SK-MEL-5 (cell line): ENCODE results near the gene VPS37C. TPM values are rescaled to one million over a fixed set of nuclear protein-coding genes. Genes with fewer than 3 reads are reported as not detected.

Experiments
- DNase-seq: peaks from one replicate; pipeline ENCODE4 v3.0.0-alpha.2; 2016; ENCODE audit warnings: low read depth, low spot score
- in situ Hi-C: cut with HindIII; loops from 2 replicates; pipeline ENCODE4 v1.10.0; 2016; ENCODE audit warnings: low sequenced_read_pairs, high pct_unique_total_duplicates, low pct_unique_long_range_greater_than_20kb
- total RNA-seq: library from RNA; depleted of rRNA; stranded (reverse); fragments of >200 nt; shearing (Covaris generic); gene quantifications from 2 replicates; pipeline ENCODE4 v1.2.3, GENCODE V29; 2014

Gene VPS37C
- total RNA-seq, 1 experiment from 2014 or later, result 17.4 TPM

- in situ Hi-C loops, result no loop called here
- no peak for DNase-seq
These were observed 32.1 kb downstream of the VPS37C start for GRCh38 chr11:61128947-61129638.

- in situ Hi-C loops, result no loop called here
- DNase-seq, result no peak
These were observed 33.2 kb downstream of the VPS37C start for GRCh38 chr11:61127991-61128390.

GRCh38 chr11:61126256-61126655 is 35.0 kb downstream of the VPS37C start:
- in situ Hi-C loops, result no loop called here

GRCh38 chr11:61125310-61125684 is 35.9 kb downstream of the VPS37C start:
- in situ Hi-C loops, result no loop called here

More at GRCh38 chr11:61126256-61126655, 35.0 kb downstream of the VPS37C start:
- DNase-seq, result no peak

GRCh38 chr11:61124574-61125309 is 36.5 kb downstream of the VPS37C start:
- in situ Hi-C loops, result no loop called here
- no peak for DNase-seq

More at GRCh38 chr11:61125310-61125684, 35.9 kb downstream of the VPS37C start:
- no peak for DNase-seq

- in situ Hi-C loops, result no loop called here
- no peak for DNase-seq
These were observed 37.3 kb downstream of the VPS37C start for GRCh38 chr11:61123775-61124571.

GRCh38 chr11:61122761-61123160 is 38.5 kb downstream of the VPS37C start:
- in situ Hi-C loops, result no loop called here
- no peak for DNase-seq

GRCh38 chr11:61121917-61122316 is 39.3 kb downstream of the VPS37C start:
- in situ Hi-C loops, result no loop called here
- DNase-seq, result no peak

- in situ Hi-C loops, result no loop called here
- no peak for DNase-seq
These were observed 39.9 kb downstream of the VPS37C start for GRCh38 chr11:61121192-61121831.

GRCh38 chr11:61120706-61121191 is 40.5 kb downstream of the VPS37C start:
- no peak for DNase-seq
- in situ Hi-C loops, result no loop called here

- in situ Hi-C loops, result no loop called here
- DNase-seq, result no peak
These were observed 41.0 kb downstream of the VPS37C start for GRCh38 chr11:61120099-61120705.

GRCh38 chr11:61119571-61119970 is 41.7 kb downstream of the VPS37C start:
- no peak for DNase-seq
- in situ Hi-C loops, result no loop called here

GRCh38 chr11:61119055-61119454 is 42.2 kb downstream of the VPS37C start:
- in situ Hi-C loops, result no loop called here

GRCh38 chr11:61118406-61118805 is 42.8 kb downstream of the VPS37C start:
- DNase-seq, result no peak

More at GRCh38 chr11:61119055-61119454, 42.2 kb downstream of the VPS37C start:
- DNase-seq, result no peak

GRCh38 chr11:61118004-61118403 is 43.2 kb downstream of the VPS37C start:
- DNase-seq, result no peak
- in situ Hi-C loops, result no loop called here

More at GRCh38 chr11:61118406-61118805, 42.8 kb downstream of the VPS37C start:
- in situ Hi-C loops, result no loop called here

GRCh38 chr11:61117168-61117520 is 44.1 kb downstream of the VPS37C start:
- in situ Hi-C loops, result no loop called here

GRCh38 chr11:61116426-61117167 is 44.6 kb downstream of the VPS37C start:
- DNase-seq, result no peak
- in situ Hi-C loops, result no loop called here

More at GRCh38 chr11:61117168-61117520, 44.1 kb downstream of the VPS37C start:
- no peak for DNase-seq
